K562 (cell line): ENCODE measurements around the gene FAHD2A. TPM values are rescaled to one million over a fixed set of nuclear protein-coding genes. Genes with fewer than 3 reads are reported as not detected.
A peak's percentile ranks its signal among the peaks of the same experiment; 100 is the strongest.
"Not testable (repeated sequence)": the region's sequence is repeated elsewhere in the genome, so short reads cannot be mapped to it uniquely, and the experiment has no call there.

Experiments used
- ATAC-seq: fragments of 200-7000 bp; cut with Tn5 transposase; 3 replicates; pipeline ENCODE4 v1.9.1; 2020; ENCODE audit warnings: moderate library complexity
- BruUV-seq: library from RNA; stranded (reverse); fragments of 400-500 nt; replicated peaks from 2 replicates; lab custom pipeline; 2021; lab: Mats Ljungman, UMichigan
- CTCF ChIA-PET: fragments of 300-600 bp; formaldehyde crosslinking; extraction: SDS; loops from one replicate; lab custom pipeline; 2021; ENCODE audit warnings: low intra/inter-chr PET ratio; lab: Yijun Ruan, JAX
- POLR2A ChIA-PET: fragments of 300-600, 350-650 bp; sonication (Branson Sonifier 250); formaldehyde crosslinking; extraction: SDS; loops from one replicate; lab custom pipeline; 2021; ENCODE audit warnings: antibody characterized with exemption, inconsistent platforms; lab: Yijun Ruan, JAX
- DNase-seq, 4 experiments: peaks; one replicate each; pipeline versions ENCODE4 v3.0.0 to v3.0.0-alpha.2; 2011 to 2018; ENCODE audit warnings: low spot score in 3 of 4, mixed read lengths in 3 of 4; ENCODE audit errors: extremely low read depth in 1 of 4
- FAIRE-seq: peaks from 2 replicates; lab custom pipeline; 2011; peaks lifted over from hg19 to GRCh38; lab: Jason Lieb, UNC
- H2AFZ ChIP-seq: 2 replicates; pipeline ENCODE4 v1.6.0; 2011; ENCODE audit warnings: low read depth, low read length, control low read depth, inconsistent platforms
- H3K27ac ChIP-seq: fragments of 200-600 bp; 3 replicates; pipeline ENCODE4 v1.8.0; 2011; ENCODE audit warnings: low read depth, mild to moderate bottlenecking, control low read depth, inconsistent platforms, low read length, moderate library complexity, mixed read lengths; ENCODE audit errors: extremely low read depth
- H3K27me3 ChIP-seq, 2 experiments: fragments of 300-600 bp in 1 of 2; 2 replicates in 1 of 2; 3 replicates in 1 of 2; pipeline versions ENCODE4 v1.6.0 to v1.8.0; 2011; ENCODE audit warnings: inconsistent platforms in 2 of 2, low read length in 2 of 2, mild to moderate bottlenecking in 1 of 2, mixed read lengths in 1 of 2, moderate library complexity in 1 of 2; ENCODE audit not compliant: control insufficient read depth in 2 of 2, insufficient read depth in 2 of 2
- H3K36me3 ChIP-seq: fragments of 300-600 bp; 3 replicates; pipeline ENCODE4 v1.8.0; 2011; ENCODE audit warnings: mild to moderate bottlenecking, low read length, inconsistent platforms; ENCODE audit not compliant: control insufficient read depth, insufficient read depth
- H3K4me1 ChIP-seq, 2 experiments: fragments of 200-600 bp in 1 of 2; replicated peaks in 1 of 2; 2 replicates in 1 of 2; 3 replicates in 1 of 2; pipeline versions ENCODE4 v1.5.1 to v1.8.0; 2011; ENCODE audit warnings: inconsistent platforms in 2 of 2, low read length in 2 of 2, mild to moderate bottlenecking in 1 of 2, mixed read lengths in 1 of 2, moderate library complexity in 1 of 2; ENCODE audit not compliant: control insufficient read depth in 2 of 2, insufficient read depth in 2 of 2
- H3K4me2 ChIP-seq: 2 replicates; pipeline ENCODE4 v1.6.1; 2011; ENCODE audit warnings: low read length, control low read depth, inconsistent platforms, mixed read lengths; ENCODE audit not compliant: insufficient read depth
- H3K4me3 ChIP-seq: fragments of 200-600 bp; sonication (generic), shearing (Covaris generic); 2 replicates; pipeline ENCODE4 v1.5.1; 2016; ENCODE audit warnings: control low read depth, inconsistent platforms
- H3K79me2 ChIP-seq: fragments of 200-600 bp; 3 replicates; pipeline ENCODE4 v1.8.0; 2011; ENCODE audit warnings: low read length, inconsistent platforms; ENCODE audit not compliant: control insufficient read depth, insufficient read depth
- H3K9ac ChIP-seq, 2 experiments: 2 replicates each; pipeline versions ENCODE4 v1.6.0 to v1.6.1; 2011; ENCODE audit warnings: low read depth in 2 of 2, low read length in 2 of 2, control low read depth in 1 of 2, inconsistent platforms in 1 of 2, mild to moderate bottlenecking in 1 of 2, mixed read lengths in 1 of 2; ENCODE audit not compliant: insufficient read depth in 1 of 2
- H3K9me1 ChIP-seq: one replicate; pipeline ENCODE4 v1.6.0; 2011; ENCODE audit warnings: inconsistent platforms, mild to moderate bottlenecking, low read length, moderate library complexity; ENCODE audit not compliant: control insufficient read depth, insufficient read depth
- H3K9me3 ChIP-seq: replicated peaks from 2 replicates; pipeline ENCODE4 v1.5.1; 2011; ENCODE audit warnings: low read depth, low read length, inconsistent platforms; ENCODE audit not compliant: control insufficient read depth, insufficient read depth
- H4K20me1 ChIP-seq: replicated peaks from 2 replicates; pipeline ENCODE4 v1.6.1; 2011; ENCODE audit warnings: low read length, inconsistent platforms, mixed read lengths; ENCODE audit not compliant: control insufficient read depth, insufficient read depth
- ARID2 ChIP-seq: fragments of 450-650 bp; IDR thresholded peaks from 2 replicates; pipeline ENCODE4 v1.6.1; 2017; ENCODE audit warnings: antibody characterized with exemption, mild to moderate bottlenecking
- DACH1 ChIP-seq: fragments of 450-650 bp; IDR thresholded peaks from 2 replicates; pipeline ENCODE4 v1.6.1; 2018; ENCODE audit not compliant: partially characterized antibody
- RAD21 ChIP-seq, 2 experiments: fragments of 250-450 bp in 1 of 2; fragments of 450-650 bp in 1 of 2; sonication (Bioruptor Pico) in 1 of 2; formaldehyde crosslinking in 1 of 2; IDR thresholded peaks in 1 of 2; conservative IDR thresholded peaks in 1 of 2; 2 replicates each; pipeline versions ENCODE4 v1.4.0 to v1.8.0; 2020 to 2022; ENCODE audit warnings: mild to moderate bottlenecking in 2 of 2, moderate library complexity in 1 of 2
- RB1 ChIP-seq: fragments of 450-650 bp; IDR thresholded peaks from 2 replicates; pipeline ENCODE4 v1.6.1; 2017; ENCODE audit warnings: low read depth, mild to moderate bottlenecking
- SMC3 ChIP-seq: conservative IDR thresholded peaks from 2 replicates; pipeline ENCODE4 v1.6.1; 2011; ENCODE audit warnings: low read depth, low read length, improper control_type of control experiment; ENCODE audit not compliant: insufficient read depth
- WGBS: fragments of 100-300 bp; shearing (Covaris generic); methylation state at CpG from one replicate; pipeline ENCODE4 v1.1.6; 2016; ENCODE audit warnings: low coverage, mixed read lengths; ENCODE audit not compliant: insufficient coverage; ENCODE audit errors: missing lambda C conversion rate; 5-methylcytosine and 5-hydroxymethylcytosine counted together
- in situ Hi-C: fragments of 300-500 bp; cut with MboI; formaldehyde crosslinking; loops from 4 replicates; pipeline ENCODE4 v1.15.0; 2018; ENCODE audit warnings: inconsistent platforms, mixed read lengths
- intact Hi-C: fragments of 100-400 bp; cut with micrococcal nuclease; formaldehyde crosslinking; loops from 2 replicates; pipeline ENCODE4 v1.14.2; 2022
- polyA plus RNA-seq, 8 experiments: library from polyadenylated mRNA; depleted of rRNA in 4 of 8; stranded (reverse) in 5 of 8; unstranded in 3 of 8; fragments of >200 nt; fragmentation: Nextera tagmentation in 2 of 8; fragmentation: Illumina TruSeq in 1 of 8; extraction: Ambion mirVana in 2 of 8; extraction: Trizol in 1 of 8; gene quantifications; 2 replicates each; pipeline versions ENCODE4 v1.2.1 to v1.2.3, GENCODE V29; 2011 to 2014; ENCODE audit warnings: inconsistent platforms in 1 of 8, missing spikeins in 1 of 8
- total RNA-seq, 7 experiments: library from RNA; depleted of rRNA in 6 of 7; stranded (reverse); fragments of >200 nt in 6 of 7; fragmentation: Illumina TruSeq in 2 of 7; extraction: Trizol in 2 of 7; gene quantifications; 2 replicates each; pipeline versions ENCODE4 v1.2.1 to v1.2.3, GENCODE V29; 2011 to 2021; ENCODE audit warnings: low replicate concordance in 1 of 7
- TF ChIP-seq, protein P1 (sequence below): IDR thresholded peaks from 2 replicates; pipeline ENCODE4 v1.6.1; 2011; ENCODE audit warnings: borderline replicate concordance, low read depth, mild to moderate bottlenecking, moderate library complexity, low read length; ENCODE audit not compliant: insufficient read depth, poor library complexity, severe bottlenecking
- TF ChIP-seq, protein P2 (sequence below), 3 experiments: IDR thresholded peaks in 2 of 3; conservative IDR thresholded peaks in 1 of 3; 2 replicates each; pipeline ENCODE4 v1.5.1; 2011 to 2012; ENCODE audit warnings: low read length in 3 of 3, mild to moderate bottlenecking in 3 of 3, control low read depth in 2 of 3, improper control_type of control experiment in 1 of 3, inconsistent platforms in 1 of 3, low read depth in 1 of 3, mixed read lengths in 1 of 3, moderate library complexity in 1 of 3; ENCODE audit not compliant: insufficient read depth in 2 of 3
- TF ChIP-seq, protein P3 (sequence below): fragments of 450-650 bp; formaldehyde crosslinking; IDR thresholded peaks from 2 replicates; pipeline ENCODE4 v1.4.0; 2020; ENCODE audit warnings: mild to moderate bottlenecking, moderate library complexity

Gene FAHD2A
- total and polyA plus RNA-seq, 9 of the 15 experiments (the other 6 are each of a cell fraction or from before 2014, with no cell fraction given), result 13.8 to 41.0 (median 30.4) TPM

DNA sequence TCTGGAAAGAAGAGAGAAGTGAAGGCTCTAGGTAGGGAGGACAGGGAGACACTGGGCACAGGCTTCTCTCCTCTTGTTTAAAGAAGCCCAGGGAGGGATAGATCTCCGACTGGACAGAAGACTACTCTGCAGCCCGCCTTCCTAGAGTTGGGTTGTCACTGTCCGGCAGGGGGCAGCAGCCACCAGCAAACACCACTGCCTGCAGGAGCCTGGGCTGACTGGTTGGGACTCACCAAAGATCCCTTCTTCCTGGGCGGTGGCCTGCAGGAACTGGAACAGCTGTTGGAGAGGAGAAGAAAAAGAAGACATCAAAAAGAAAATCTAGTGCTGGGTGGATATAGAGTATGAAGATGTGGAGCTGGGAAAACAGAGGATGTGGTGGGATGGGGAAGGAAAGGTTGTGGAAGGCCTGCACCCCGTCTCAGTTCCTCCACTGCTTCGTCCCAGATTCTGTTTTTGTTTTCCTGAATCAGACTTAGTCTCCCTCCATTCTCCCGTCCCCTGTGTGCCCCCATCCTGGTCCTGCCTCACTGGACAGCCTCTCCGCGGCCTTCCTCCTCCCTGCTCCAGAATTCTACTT, 11.6 kb downstream of the FAHD2A start:
- CTCF ChIA-PET, result interaction anchor here (1.2 kb wide), 1 partner anchor 315 kb away, joined by 5 read pairs; no protein-coding TSS in a partner anchor
- POLR2A ChIA-PET, H3K9ac ChIP-seq, H3K27ac ChIP-seq, H4K20me1 ChIP-seq, H2AFZ ChIP-seq, H3K4me2 ChIP-seq, H3K27me3 ChIP-seq, H3K9me1 ChIP-seq, in situ Hi-C loops, H3K4me3 ChIP-seq, H3K79me2 ChIP-seq, H3K9me3 ChIP-seq, H3K36me3 ChIP-seq, H3K4me1 ChIP-seq, intact Hi-C loops, BruUV-seq: not testable (repeated sequence)
- DNase-seq (peak; percentile 44 to 80 (median 52)), FAIRE-seq (peak; percentile 67), ATAC-seq (peak; percentile 97)
- 4% methylated on average over 4 of the region's 9 CpGs for WGBS
- TF ChIP-seq ARID2, result 0 out of 2 replicates have a peak, but pooled peaks have one; percentile 30
- TF ChIP-seq, protein P1, sequence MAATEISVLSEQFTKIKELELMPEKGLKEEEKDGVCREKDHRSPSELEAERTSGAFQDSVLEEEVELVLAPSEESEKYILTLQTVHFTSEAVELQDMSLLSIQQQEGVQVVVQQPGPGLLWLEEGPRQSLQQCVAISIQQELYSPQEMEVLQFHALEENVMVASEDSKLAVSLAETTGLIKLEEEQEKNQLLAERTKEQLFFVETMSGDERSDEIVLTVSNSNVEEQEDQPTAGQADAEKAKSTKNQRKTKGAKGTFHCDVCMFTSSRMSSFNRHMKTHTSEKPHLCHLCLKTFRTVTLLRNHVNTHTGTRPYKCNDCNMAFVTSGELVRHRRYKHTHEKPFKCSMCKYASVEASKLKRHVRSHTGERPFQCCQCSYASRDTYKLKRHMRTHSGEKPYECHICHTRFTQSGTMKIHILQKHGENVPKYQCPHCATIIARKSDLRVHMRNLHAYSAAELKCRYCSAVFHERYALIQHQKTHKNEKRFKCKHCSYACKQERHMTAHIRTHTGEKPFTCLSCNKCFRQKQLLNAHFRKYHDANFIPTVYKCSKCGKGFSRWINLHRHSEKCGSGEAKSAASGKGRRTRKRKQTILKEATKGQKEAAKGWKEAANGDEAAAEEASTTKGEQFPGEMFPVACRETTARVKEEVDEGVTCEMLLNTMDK, result peak; percentile 27
- peak; percentile 71 for TF ChIP-seq DACH1
- TF ChIP-seq SMC3, result peak; percentile 54
- TF ChIP-seq, protein P2, sequence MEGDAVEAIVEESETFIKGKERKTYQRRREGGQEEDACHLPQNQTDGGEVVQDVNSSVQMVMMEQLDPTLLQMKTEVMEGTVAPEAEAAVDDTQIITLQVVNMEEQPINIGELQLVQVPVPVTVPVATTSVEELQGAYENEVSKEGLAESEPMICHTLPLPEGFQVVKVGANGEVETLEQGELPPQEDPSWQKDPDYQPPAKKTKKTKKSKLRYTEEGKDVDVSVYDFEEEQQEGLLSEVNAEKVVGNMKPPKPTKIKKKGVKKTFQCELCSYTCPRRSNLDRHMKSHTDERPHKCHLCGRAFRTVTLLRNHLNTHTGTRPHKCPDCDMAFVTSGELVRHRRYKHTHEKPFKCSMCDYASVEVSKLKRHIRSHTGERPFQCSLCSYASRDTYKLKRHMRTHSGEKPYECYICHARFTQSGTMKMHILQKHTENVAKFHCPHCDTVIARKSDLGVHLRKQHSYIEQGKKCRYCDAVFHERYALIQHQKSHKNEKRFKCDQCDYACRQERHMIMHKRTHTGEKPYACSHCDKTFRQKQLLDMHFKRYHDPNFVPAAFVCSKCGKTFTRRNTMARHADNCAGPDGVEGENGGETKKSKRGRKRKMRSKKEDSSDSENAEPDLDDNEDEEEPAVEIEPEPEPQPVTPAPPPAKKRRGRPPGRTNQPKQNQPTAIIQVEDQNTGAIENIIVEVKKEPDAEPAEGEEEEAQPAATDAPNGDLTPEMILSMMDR (IDR thresholded peaks at IDR 0.05 in 2 of 3, conservative IDR thresholded peaks at IDR 0.05 in 1 of 3; ENCODE audit: insufficient read depth in 2 of 3, low read depth in 1 of 3, low read length in 3 of 3), result peak; percentile 73 to 74 (median 74)
- 0 out of 2 replicates have a peak, but pooled peaks have one; percentile 17 for TF ChIP-seq RB1
- peak; percentile 71 to 78 for TF ChIP-seq RAD21 (CRISPR knock-in tag; conservative IDR thresholded peaks at IDR 0.05 in 1 of 2, IDR thresholded peaks at IDR 0.05 in 1 of 2)
- TF ChIP-seq, protein P3, sequence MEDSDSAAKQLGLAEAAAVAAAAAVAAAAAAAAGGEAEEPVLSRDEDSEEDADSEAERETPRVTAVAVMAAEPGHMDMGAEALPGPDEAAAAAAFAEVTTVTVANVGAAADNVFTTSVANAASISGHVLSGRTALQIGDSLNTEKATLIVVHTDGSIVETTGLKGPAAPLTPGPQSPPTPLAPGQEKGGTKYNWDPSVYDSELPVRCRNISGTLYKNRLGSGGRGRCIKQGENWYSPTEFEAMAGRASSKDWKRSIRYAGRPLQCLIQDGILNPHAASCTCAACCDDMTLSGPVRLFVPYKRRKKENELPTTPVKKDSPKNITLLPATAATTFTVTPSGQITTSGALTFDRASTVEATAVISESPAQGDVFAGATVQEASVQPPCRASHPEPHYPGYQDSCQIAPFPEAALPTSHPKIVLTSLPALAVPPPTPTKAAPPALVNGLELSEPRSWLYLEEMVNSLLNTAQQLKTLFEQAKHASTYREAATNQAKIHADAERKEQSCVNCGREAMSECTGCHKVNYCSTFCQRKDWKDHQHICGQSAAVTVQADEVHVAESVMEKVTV, result peak; percentile 62
